Right forelimb (tissue), 1 donor: ENCODE data around the gene AKNA.

Source experiments
- DNase-seq: peaks from one replicate; pipeline ENCODE4 v3.0.0-alpha.2; 2018

The AKNA gene

GRCh38 chr9:114356792-114357191, 31.0 kb downstream of the AKNA start:
- DNase-seq = no peak

- DNase-seq = no peak
Measured at GRCh38 chr9:114355821-114356220, 32.0 kb downstream of the AKNA start.

GRCh38 chr9:114351932-114352331, 35.9 kb downstream of the AKNA start:
- DNase-seq = no peak

- DNase-seq = no peak
Measured at GRCh38 chr9:114350636-114351401, 37.0 kb downstream of the AKNA start.

GRCh38 chr9:114349713-114350480, 37.9 kb downstream of the AKNA start:
- DNase-seq = no peak

- no peak for DNase-seq
Measured at GRCh38 chr9:114348906-114349482, 38.8 kb downstream of the AKNA start.

- no peak for DNase-seq
Measured at GRCh38 chr9:114348261-114348905, 39.4 kb downstream of the AKNA start.

- no peak for DNase-seq
Measured at GRCh38 chr9:114347675-114348074, 40.1 kb downstream of the AKNA start.

GRCh38 chr9:114346146-114346545, 41.6 kb downstream of the AKNA start:
- DNase-seq = no peak

- no peak for DNase-seq
Measured at GRCh38 chr9:114345493-114346065, 42.2 kb downstream of the AKNA start.

- DNase-seq = no peak
Measured at GRCh38 chr9:114344692-114345091, 43.1 kb downstream of the AKNA start.

- DNase-seq = no peak
Measured at GRCh38 chr9:114344188-114344566, 43.6 kb downstream of the AKNA start.

- peak; percentile 27 for DNase-seq
Measured at GRCh38 chr9:114343471-114344187, 44.2 kb downstream of the AKNA start.

GRCh38 chr9:114342755-114343440, 44.9 kb downstream of the AKNA start:
- no peak for DNase-seq

- no peak for DNase-seq
Measured at GRCh38 chr9:114341991-114342390, 45.8 kb downstream of the AKNA start.

GRCh38 chr9:114341152-114341830, 46.5 kb downstream of the AKNA start:
- DNase-seq = no peak

- no peak for DNase-seq
Measured at GRCh38 chr9:114339130-114339908, 48.5 kb downstream of the AKNA start.

GRCh38 chr9:114338187-114338586, 49.6 kb downstream of the AKNA start:
- DNase-seq = no peak

GRCh38 chr9:114336699-114337395, 50.9 kb downstream of the AKNA start:
- no peak for DNase-seq

GRCh38 chr9:114336157-114336556, 51.6 kb downstream of the AKNA start:
- DNase-seq = no peak
